NCI-H2196 (cell line): Measurements from ENCODE around the gene SLC25A44.

Experiments
- DNase-seq: peaks from one replicate; lab custom pipeline; 2025; ENCODE audit not compliant: unreplicated experiment; lab: John Stamatoyannopoulos, UW

Gene SLC25A44

GRCh38 chr1:156233426-156234127 lies 39.7 kb downstream of the SLC25A44 start:
- no peak for DNase-seq

DNA sequence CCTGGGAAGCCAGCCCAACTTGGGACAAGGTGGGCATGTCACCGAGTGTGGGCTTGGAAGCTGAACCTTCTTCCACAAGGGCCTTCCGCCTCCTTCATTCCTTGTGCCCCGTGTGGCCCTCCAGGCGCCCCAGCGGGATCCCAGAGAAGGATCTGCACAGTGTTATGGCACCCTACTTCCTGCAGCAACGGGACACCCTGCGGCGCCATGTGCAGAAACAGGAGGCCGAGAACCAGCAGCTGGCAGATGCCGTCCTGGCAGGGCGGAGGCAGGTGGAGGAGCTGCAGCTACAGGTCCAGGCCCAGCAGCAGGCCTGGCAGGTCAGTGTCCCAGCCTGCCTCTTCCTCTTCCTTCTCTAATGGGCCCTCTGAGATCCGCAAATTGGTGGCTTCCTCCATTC lies 42.3 kb downstream of the SLC25A44 start:
- no peak for DNase-seq

DNA sequence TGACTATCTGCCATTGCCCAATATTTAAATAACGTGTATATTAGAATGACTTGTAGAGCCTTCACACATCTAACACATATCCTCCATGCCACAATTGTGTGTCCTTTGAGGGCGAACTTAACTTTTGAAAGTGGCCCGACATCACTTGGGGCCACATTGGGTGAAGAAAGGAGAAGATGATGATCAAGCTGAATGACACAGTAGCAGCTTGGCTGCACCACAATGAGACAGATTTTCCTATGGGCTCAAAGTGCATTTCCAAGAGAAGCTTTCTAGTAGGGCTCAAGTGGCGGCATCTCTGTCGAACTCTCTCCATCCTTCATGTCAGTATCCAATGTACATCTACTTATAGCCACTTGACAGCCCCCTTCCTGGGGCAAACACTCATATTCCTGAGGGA lies 44.3 kb downstream of the SLC25A44 start:
- no peak for DNase-seq

GRCh38 chr1:156241311-156241811 lies 47.5 kb downstream of the SLC25A44 start:
- no peak for DNase-seq

- no peak for DNase-seq
Measured at GRCh38 chr1:156241926-156242325, 48.0 kb downstream of the SLC25A44 start, which contains the start of gene BGLAP. BGLAP (plus strand) TSS chr1:156242184; CDS start chr1:156242232, 48 bp downstream.

DNA sequence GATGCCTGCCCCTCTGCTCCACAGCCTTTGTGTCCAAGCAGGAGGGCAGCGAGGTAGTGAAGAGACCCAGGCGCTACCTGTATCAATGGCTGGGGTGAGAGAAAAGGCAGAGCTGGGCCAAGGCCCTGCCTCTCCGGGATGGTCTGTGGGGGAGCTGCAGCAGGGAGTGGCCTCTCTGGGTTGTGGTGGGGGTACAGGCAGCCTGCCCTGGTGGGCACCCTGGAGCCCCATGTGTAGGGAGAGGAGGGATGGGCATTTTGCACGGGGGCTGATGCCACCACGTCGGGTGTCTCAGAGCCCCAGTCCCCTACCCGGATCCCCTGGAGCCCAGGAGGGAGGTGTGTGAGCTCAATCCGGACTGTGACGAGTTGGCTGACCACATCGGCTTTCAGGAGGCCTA lies 48.8 kb downstream of the SLC25A44 start:
- no peak for DNase-seq

DNA sequence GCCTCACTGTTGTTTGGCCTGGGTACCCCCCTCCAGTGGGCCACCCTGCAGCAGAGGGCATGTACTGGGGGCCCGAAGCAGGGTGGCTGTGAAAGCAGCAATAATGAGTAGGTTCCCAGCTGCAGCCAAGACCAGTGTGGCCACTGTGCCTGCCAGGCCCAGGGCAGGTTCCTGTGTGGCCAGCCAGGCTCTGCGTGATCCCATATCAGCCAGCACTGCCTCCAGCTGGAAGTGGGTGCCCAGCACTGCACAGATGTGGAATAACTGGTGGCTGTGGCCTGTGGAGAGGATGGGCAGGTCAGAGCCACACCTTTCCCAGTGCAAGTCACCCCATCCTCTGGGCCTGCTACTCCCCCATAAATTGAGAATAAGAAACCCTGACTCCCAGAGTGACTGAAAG lies 50.2 kb downstream of the SLC25A44 start:
- DNase-seq, result no peak

- no peak for DNase-seq
Measured at GRCh38 chr1:156244712-156245111, 50.8 kb downstream of the SLC25A44 start.

DNA sequence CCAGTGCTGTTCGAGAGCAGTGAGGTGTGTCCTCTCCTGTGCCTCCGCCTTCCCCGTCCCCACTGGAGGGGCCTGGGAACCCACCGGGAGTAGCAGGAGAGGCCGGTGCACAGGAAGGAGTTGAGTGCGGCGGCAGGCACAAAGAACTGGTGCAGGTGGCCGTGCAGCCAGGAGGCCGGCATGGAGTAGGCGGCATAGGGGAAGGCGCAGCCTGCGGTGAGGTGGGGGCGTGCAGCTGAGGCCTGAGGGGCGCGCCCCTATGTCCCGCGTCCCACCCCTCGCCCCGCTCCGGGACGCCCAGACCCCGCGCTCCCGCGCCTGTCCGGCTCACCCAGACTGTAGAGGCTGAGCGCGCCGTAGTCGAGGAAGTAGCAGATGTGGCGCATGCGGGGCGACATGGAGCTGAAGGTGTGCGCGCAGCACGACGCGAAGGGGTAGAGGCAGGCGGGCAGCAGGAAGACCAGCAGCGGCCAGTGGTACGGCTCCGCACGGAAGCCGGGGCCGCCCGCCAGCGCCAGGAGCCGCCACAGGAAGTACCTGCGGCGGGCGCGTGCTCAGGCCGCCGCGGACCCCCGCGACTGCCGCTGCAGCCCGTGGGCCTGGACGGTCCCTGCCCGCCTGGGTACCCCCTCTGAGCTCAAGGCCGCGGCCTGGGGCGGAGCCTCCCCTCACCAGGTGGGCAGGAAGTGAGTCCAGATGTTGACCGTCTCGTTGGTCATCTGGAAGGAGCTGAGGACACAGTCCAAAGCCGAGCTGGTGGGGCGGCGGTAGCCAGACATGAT lies 51.7 kb downstream of the SLC25A44 start:
- DNase-seq, result peak; percentile 36

- DNase-seq, result no peak
Measured at GRCh38 chr1:156246241-156246780, 52.4 kb downstream of the SLC25A44 start.

DNA sequence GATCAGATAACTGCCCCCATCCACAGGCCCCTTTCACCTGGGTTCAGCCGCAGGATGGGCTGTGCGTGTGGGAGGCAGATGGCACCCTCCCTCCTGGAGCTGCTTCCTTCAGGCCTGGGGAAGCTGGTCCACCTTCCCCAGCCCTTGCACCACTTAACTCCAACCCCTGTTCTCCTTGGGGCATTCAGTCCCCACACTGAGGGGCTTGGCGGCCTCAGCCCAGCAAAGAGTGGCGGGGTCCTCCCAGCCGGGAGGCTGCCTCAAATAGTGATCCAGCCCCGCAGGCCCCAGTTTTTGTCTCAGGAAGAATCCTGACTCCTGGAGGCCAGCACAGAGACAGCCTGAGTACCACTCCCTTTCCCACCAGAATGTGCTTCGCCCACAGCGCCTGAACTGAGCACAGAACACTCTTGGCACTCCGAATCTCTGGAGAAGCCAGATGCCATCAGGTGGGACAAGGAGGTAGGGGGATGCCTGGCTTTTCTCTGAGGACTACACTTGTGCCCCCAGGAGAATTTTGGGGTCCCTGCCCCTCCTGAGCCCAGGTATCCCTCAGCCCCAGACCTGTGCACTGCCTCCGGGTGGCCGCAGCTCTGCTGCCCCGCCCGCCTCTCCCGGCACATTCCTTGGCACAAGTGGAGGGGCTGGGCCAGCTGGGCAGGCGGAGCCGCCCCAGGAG lies 53.0 kb downstream of the SLC25A44 start:
- no peak for DNase-seq

GRCh38 chr1:156247460-156248322 lies 53.8 kb downstream of the SLC25A44 start, which contains the start of gene PAQR6:
PAQR6 (minus strand) TSS chr1:156248056; CDS start chr1:156246731, 1,325 bp downstream.
- DNase-seq, result no peak

- DNase-seq, result no peak
Measured at GRCh38 chr1:156248323-156248683, 54.4 kb downstream of the SLC25A44 start.

DNA sequence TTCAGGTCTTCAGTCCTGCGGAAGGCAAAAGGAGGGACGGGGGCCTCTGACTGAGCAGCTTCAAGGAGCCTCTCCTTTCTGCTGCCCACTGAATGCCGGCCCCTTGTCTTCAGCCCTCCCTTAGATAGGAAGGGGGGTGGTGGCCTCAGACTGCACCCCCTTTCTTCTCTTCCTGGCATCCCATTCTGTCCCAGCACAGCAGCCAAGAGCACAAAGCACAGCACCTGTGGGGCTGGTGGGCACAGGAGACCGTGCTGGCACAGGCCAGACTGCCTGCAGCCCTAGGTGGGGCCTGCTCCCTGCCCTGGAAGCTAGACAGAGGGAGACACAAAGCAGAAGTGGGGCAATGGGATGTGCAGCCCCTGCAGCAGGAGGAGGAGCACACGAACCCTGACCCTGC lies 55.7 kb downstream of the SLC25A44 start:
- DNase-seq, result no peak

DNA sequence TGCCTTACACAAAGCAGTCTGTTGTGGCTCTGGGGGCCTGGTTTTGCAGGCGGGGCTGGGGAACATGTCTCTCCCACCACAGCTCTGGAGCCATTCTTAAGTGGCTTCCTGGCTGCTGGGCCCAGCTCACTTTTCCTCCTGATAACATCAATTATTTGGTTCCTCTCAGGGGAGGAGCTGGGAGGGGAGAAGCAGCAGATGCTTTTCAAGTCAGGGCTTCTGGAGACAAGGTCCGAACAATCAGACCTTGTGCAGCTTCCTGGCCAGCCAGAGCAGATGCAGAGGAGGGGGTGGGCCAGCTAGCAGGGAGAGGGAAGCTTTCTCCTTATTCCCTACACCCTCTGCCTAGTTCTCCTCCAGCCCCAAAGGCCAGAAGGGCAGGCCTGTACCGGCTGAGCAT lies 57.6 kb downstream of the SLC25A44 start:
- DNase-seq, result peak; percentile 65

GRCh38 chr1:156253634-156254033 lies 59.7 kb downstream of the SLC25A44 start:
- DNase-seq, result no peak

DNA sequence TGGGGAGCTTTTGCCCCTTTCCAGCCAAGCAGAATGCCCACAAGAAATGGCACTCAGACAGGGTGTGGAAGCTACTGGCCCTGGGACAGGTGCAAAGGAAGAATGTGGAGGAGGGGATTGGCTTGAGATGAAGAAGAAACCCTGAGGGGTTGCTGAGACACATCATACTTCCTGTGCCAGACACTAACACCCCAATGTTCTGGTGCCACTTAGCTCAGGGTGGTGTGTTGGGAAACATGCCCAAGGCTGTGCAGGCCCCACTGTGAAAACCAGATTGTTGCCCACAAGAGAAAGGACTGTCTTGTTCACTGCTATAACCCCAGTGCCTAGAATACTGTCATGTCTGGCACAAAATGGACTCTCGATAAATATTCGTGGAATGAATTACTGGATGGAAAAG lies 63.8 kb downstream of the SLC25A44 start:
- no peak for DNase-seq

GRCh38 chr1:156258859-156259258 lies 65.0 kb downstream of the SLC25A44 start:
- DNase-seq, result no peak

- peak; percentile 15 for DNase-seq
Measured at GRCh38 chr1:156259805-156260204, 65.9 kb downstream of the SLC25A44 start.

DNA sequence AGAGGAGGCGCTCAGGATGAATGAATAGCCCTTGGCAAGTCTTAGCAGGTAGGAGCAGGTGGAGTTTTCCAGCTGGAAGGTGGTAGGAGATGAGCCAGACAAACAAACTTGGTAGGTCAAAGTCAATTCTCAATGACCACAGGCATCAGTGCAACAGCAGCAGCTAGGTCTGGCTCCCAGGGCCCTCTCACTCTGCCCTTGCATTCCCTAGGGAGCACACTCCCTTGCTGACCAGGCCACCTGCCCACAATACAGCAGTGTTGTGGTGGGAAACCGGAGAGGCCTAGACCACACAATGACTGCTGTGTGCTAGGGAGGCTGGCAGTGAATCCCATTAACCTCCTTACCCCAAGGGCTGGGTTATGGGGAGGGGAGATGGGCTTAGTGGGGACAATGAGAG lies 67.0 kb downstream of the SLC25A44 start:
- peak; percentile 28 for DNase-seq
